NCI-H2196 treated with DMSO at 0.1 percent for 48 hours (cell line): ENCODE measurements around the gene CES2.
"Not testable (repeated sequence)": the region's sequence is repeated elsewhere in the genome, so short reads cannot be mapped to it uniquely, and the experiment has no call there.

Source experiments
- DNase-seq: peaks from one replicate; lab custom pipeline; 2025; ENCODE audit not compliant: unreplicated experiment; lab: John Stamatoyannopoulos, UW

The CES2 gene

GRCh38 chr16:66935314-66936011, at the start of gene CES2:
TSS of gene CES2 (plus strand) at chr16:66935516. CDS start at chr16:66935636, 120 bp downstream.
- no peak for DNase-seq

- DNase-seq, result no peak
These were observed 49.0 kb upstream of the CES2 start for GRCh38 chr16:66886321-66886720.

- DNase-seq, result no peak
These were observed 48.4 kb upstream of the CES2 start for GRCh38 chr16:66886914-66887313.

- no peak for DNase-seq
These were observed 46.4 kb upstream of the CES2 start for GRCh38 chr16:66888647-66889615.

GRCh38 chr16:66889622-66890021, 45.7 kb upstream of the CES2 start:
- no peak for DNase-seq

GRCh38 chr16:66890799-66891198, 44.5 kb upstream of the CES2 start:
- no peak for DNase-seq

- no peak for DNase-seq
These were observed 44.0 kb upstream of the CES2 start for GRCh38 chr16:66891360-66891759.

GRCh38 chr16:66891797-66892196, 43.5 kb upstream of the CES2 start:
- DNase-seq, result no peak

GRCh38 chr16:66894055-66894454, 41.3 kb upstream of the CES2 start:
- no peak for DNase-seq

- DNase-seq, result peak; percentile 27
These were observed 40.2 kb upstream of the CES2 start for GRCh38 chr16:66894948-66895688.

- DNase-seq, result no peak
These were observed 39.7 kb upstream of the CES2 start for GRCh38 chr16:66895689-66895979.

GRCh38 chr16:66895999-66896398, 39.3 kb upstream of the CES2 start:
- DNase-seq, result no peak

- DNase-seq, result not testable (repeated sequence)
These were observed 38.6 kb upstream of the CES2 start for GRCh38 chr16:66896682-66897081.

GRCh38 chr16:66898207-66898606, 37.1 kb upstream of the CES2 start:
- no peak for DNase-seq

- DNase-seq, result no peak
These were observed 36.4 kb upstream of the CES2 start for GRCh38 chr16:66898933-66899309.

- peak; percentile 13 for DNase-seq
These were observed 35.9 kb upstream of the CES2 start for GRCh38 chr16:66899310-66899944.

- DNase-seq, result peak; percentile 20
These were observed 35.2 kb upstream of the CES2 start for GRCh38 chr16:66899945-66900710.

- DNase-seq, result no peak
These were observed 34.4 kb upstream of the CES2 start for GRCh38 chr16:66900721-66901441.

GRCh38 chr16:66901626-66902025, 33.7 kb upstream of the CES2 start:
- no peak for DNase-seq
